ENCODE measurements around the gene AGBL4.
"Not testable (repeated sequence)": the region's sequence is repeated elsewhere in the genome, so short reads cannot be mapped to it uniquely, and the experiment has no call there.

AGBL4 gene

GRCh38 chr1:50023292-50024159 is at the start of gene AGBL4:
AGBL4 (minus strand) TSS chr1:50023954.
- DNase-seq (ENCODE audit: low spot score) = peak; percentile 69

- DNase-seq (ENCODE audit: low spot score) = no peak
Observed at GRCh38 chr1:50066806-50067205, 43.1 kb upstream of the AGBL4 start.

GRCh38 chr1:50060279-50060678 is 36.5 kb upstream of the AGBL4 start:
- DNase-seq (ENCODE audit: low spot score) = peak; percentile 89

DNA sequence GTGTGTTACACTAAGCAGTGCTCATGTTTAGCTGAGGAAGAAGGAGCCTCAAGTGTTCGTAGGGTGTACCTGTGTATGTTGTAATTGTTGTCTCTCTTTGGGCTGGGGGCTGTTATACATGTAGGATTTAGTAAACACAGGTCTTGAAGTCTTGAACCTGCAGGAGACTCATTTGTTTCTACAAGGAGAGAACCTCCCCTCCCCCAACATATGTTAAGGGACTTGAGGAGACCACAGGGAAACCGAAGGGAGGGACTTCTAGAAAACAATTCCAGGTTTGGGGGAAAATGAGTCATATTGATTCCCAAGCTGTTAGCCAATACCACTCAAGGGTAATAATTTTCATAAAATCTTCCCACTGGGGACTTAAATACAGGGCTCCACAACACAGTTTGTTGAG is 25.0 kb upstream of the AGBL4 start:
- DNase-seq (ENCODE audit: low spot score) = no peak

DNA sequence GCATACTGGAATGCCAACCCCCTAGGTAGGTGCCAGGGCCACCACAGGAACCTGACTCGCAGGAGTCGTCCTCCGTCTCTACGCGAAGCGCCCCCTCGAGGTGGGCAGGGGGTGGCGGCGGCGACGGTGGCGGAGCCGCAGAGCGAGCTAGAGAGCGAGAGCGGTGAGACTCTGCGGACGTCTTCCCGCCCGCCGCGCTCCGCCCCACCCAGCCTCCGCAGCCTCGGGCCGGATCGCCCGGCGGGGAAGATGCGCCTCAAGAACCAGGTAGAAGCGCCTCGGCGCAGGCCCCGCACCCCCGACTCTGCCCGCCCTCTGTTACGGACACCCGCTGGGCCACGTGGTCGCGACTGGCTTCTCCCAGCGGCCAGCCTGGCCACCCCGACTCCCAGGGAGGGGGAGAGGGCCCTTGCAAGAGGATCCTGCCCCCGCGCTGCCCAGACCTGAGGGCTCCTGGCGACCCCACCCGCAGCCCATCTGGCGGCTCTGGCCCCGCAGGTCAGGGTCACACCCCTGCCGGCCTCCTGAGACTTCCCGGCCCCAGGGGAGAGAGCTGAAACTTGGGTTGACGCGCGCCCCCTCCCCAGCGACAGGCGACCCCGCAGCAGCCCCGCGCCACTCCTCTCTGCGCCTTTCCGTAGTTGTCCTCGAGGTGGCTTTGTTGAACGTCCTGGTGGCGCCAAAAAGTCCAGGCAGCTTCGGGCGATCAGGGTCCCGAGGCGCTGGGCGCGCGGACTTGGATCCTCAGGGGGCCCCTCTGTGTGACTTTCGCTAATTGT is 24.4 kb upstream of the AGBL4 start:
- peak; percentile 36 for DNase-seq (ENCODE audit: low spot score)

DNA sequence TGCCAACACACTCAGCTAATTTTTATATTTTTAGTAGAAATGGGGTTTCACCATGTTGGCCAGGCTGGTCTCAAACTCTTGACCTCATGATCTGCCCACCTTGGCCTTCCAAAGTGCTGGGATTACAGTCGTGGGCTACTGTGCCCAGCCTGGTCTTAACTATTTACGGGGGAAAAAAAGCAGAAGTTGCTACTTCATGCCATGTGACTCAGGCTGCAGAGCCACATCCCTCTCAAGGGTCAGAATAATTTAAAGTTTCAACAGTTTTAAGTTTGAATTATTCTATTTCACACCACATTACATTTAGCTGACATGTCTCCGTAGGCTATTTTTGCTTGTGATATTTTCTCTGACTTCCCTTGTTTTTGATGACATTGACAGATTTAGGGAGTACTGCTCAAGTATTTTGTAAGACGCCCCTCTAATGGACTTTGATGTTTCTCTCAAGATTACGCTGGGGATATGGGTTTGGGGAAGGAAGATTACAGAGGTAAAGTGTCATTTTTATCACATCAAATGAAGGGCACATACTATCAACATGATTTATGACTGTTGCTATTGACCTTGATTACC is 14.6 kb upstream of the AGBL4 start:
- DNase-seq (ENCODE audit: low spot score) = no peak

GRCh38 chr1:50027794-50028193 is 4.0 kb upstream of the AGBL4 start:
- DNase-seq (ENCODE audit: low spot score) = no peak

DNA sequence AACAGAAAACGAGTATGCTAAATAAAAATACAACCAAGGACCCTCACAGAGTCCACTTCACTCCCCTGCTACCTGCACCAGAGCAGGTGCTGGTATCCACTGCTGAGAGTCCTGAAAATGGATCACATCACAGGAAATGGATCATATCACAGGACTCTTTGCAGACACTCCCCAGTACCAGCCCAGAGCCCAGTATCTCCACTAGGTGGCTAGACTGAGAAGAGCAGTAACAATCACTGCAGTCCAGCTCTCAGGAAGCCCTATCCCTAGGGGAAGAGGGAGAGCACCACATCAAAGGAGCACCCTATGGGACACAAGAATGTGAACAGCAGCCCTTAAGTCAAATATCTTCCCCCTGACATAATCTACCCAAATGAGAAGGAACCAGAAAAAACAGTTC is 28.0 kb downstream of the AGBL4 start:
- DNase-seq (ENCODE audit: low spot score) = peak; percentile 6

DNA sequence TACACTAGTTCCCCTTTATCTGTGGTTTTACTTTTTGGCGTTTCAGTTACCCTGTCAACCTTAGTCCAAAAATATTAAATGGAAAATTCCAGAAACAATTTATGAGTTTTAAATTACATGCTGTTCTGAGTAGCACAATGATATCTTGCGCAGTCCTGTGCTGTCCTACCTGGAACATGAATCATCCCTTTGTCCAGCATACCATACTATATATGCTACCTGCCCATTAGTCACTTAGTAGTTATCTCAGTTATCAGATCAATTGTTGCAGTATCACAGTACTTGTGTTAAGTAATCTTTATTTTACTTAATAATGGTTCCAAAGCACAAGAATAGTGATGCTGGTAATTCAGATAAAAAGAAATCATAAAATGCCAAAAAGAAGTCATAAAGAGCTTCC is 52.7 kb downstream of the AGBL4 start:
- no peak for DNase-seq (ENCODE audit: low spot score)

DNA sequence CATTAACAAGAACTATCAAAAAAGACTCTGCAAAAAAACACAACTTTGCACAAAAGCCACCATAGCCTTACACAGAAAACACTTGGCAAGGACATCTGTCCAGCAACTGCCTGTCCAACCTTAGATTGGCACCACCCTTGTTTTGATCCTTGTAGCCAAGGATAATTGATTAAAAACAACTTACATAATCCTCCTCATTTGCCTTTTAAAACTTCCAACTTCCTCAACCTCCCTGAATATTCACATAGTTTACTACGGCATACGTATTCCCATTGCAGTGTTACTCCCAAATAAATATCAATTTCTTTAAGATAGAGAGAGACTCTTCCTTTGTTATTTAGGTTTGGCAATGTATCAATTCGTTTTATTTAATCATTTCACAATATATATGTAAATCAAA is 72.4 kb downstream of the AGBL4 start:
- no peak for DNase-seq (ENCODE audit: low spot score)

GRCh38 chr1:49915301-49915700 is 108.5 kb downstream of the AGBL4 start:
- not testable (repeated sequence) for DNase-seq (ENCODE audit: low spot score)

GRCh38 chr1:49906365-49906764 is 117.4 kb downstream of the AGBL4 start:
- DNase-seq (ENCODE audit: low spot score) = no peak

DNA sequence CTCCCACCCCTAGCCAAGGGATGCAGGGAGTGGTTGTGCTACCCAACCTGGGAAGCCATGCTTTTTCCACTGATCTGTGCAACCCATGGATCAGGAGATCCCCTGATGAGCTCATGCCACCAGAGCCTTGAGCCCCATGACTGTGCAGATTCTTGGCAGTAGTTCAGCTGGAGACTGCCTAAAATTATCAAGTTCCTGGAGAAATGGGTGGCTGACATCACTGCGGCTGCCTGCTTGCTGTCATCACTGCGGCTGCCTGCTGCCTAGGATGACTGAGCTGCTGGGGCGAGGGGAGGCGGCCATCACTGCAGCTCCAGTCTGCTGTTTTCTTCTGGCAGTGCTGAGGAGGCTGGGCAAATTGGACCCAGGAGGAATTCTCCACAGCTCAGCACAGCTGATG is 159.2 kb downstream of the AGBL4 start:
- DNase-seq (ENCODE audit: low spot score) = peak; percentile 27

- DNase-seq (ENCODE audit: low spot score) = no peak
Observed at GRCh38 chr1:49854741-49855140, 169.0 kb downstream of the AGBL4 start.

DNA sequence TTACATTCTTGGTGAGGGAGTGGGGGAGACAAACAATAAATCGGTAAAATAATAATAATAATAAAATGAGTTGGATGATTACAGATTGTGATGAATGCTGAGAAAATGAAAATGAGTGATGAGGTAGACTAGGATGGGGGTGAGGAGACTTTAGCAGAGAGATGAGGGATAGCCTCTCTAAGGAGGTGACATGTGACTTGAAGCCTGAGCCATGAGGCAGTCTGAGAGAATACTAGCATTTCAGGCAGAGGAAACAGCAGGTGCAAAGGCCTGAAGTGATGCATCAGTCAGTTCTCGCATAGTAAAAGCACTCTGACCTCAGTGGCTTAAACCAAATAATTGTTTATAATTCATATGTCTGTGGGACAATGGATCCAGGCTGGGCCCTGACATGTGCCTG is 181.2 kb downstream of the AGBL4 start:
- DNase-seq (ENCODE audit: low spot score) = no peak

GRCh38 chr1:49841767-49842166 is 182.0 kb downstream of the AGBL4 start:
- DNase-seq (ENCODE audit: low spot score) = no peak

GRCh38 chr1:49824261-49824660 is 199.5 kb downstream of the AGBL4 start:
- DNase-seq (ENCODE audit: low spot score) = no peak

GRCh38 chr1:49817681-49818080 is 206.1 kb downstream of the AGBL4 start:
- DNase-seq (ENCODE audit: low spot score) = no peak

GRCh38 chr1:49787013-49787412 is 236.7 kb downstream of the AGBL4 start:
- DNase-seq (ENCODE audit: low spot score) = not testable (repeated sequence)

GRCh38 chr1:49765034-49765433 is 258.7 kb downstream of the AGBL4 start:
- peak; percentile 27 for DNase-seq (ENCODE audit: low spot score)

GRCh38 chr1:49738118-49738517 is 285.6 kb downstream of the AGBL4 start:
- DNase-seq (ENCODE audit: low spot score) = not testable (repeated sequence)

GRCh38 chr1:49728377-49728776 is 295.4 kb downstream of the AGBL4 start:
- peak; percentile 89 for DNase-seq (ENCODE audit: low spot score)

- no peak for DNase-seq (ENCODE audit: low spot score)
Observed at GRCh38 chr1:49723662-49724061, 300.1 kb downstream of the AGBL4 start.
